Osteoblast (primary cell): ENCODE results near the gene ITSN2. TPM values are rescaled to one million over a fixed set of nuclear protein-coding genes. Genes with fewer than 3 reads are reported as not detected.

Experiments used
- DNase-seq: peaks from one replicate; pipeline ENCODE4 v3.0.0; 2011; ENCODE audit warnings: low spot score, mixed read lengths; ENCODE audit not compliant: insufficient read length; ENCODE audit errors: missing footprints
- H2AFZ ChIP-seq: 2 replicates; pipeline ENCODE4 v1.6.0; 2011; ENCODE audit warnings: mild to moderate bottlenecking, low read length
- H3K27ac ChIP-seq: 2 replicates; pipeline ENCODE4 v1.5.1; 2011; ENCODE audit warnings: mild to moderate bottlenecking, low read depth, low read length, moderate library complexity
- H3K27me3 ChIP-seq: 2 replicates; pipeline ENCODE4 v1.6.0; 2012; ENCODE audit warnings: mild to moderate bottlenecking, control low read depth, inconsistent platforms, low read length, moderate library complexity; ENCODE audit not compliant: insufficient read depth
- H3K36me3 ChIP-seq: 2 replicates; pipeline ENCODE4 v1.5.1; 2011; ENCODE audit warnings: mild to moderate bottlenecking, low read length, control low read depth, moderate library complexity; ENCODE audit not compliant: insufficient read depth
- H3K4me1 ChIP-seq: 2 replicates; pipeline ENCODE4 v1.5.1; 2011; ENCODE audit warnings: mild to moderate bottlenecking, low read length, control low read depth, moderate library complexity; ENCODE audit not compliant: insufficient read depth
- H3K4me2 ChIP-seq: 2 replicates; pipeline ENCODE4 v1.6.0; 2011; ENCODE audit warnings: mild to moderate bottlenecking, low read length; ENCODE audit not compliant: insufficient read depth
- H3K4me3 ChIP-seq: fragments of 200-600 bp; sonication (generic); 3 replicates; pipeline ENCODE4 v1.5.1; 2012; ENCODE audit warnings: mild to moderate bottlenecking, low read length, inconsistent platforms; ENCODE audit not compliant: insufficient read depth
- H3K79me2 ChIP-seq: 2 replicates; pipeline ENCODE4 v1.6.0; 2012; ENCODE audit warnings: mild to moderate bottlenecking, low read length, control low read depth, inconsistent platforms; ENCODE audit not compliant: insufficient read depth
- H3K9me3 ChIP-seq: 2 replicates; pipeline ENCODE4 v1.5.1; 2011; ENCODE audit warnings: low read depth, low read length, control low read depth
- H4K20me1 ChIP-seq: 2 replicates; pipeline ENCODE4 v1.6.0; 2012; ENCODE audit warnings: mild to moderate bottlenecking, low read length, control low read depth; ENCODE audit not compliant: insufficient read depth
- total RNA-seq: library from RNA; depleted of rRNA; stranded (reverse); fragments of >200 nt; gene quantifications from 2 replicates; pipeline ENCODE4 v1.2.3, GENCODE V29; 2012
- TF ChIP-seq, protein P1 (sequence below): IDR thresholded peaks from 2 replicates; pipeline ENCODE4 v1.5.1; 2011; ENCODE audit warnings: mild to moderate bottlenecking, low read depth, low read length, moderate library complexity; ENCODE audit errors: extremely low read depth

Gene ITSN2
- total RNA-seq, 1 donor, result 33.7 TPM

DNA sequence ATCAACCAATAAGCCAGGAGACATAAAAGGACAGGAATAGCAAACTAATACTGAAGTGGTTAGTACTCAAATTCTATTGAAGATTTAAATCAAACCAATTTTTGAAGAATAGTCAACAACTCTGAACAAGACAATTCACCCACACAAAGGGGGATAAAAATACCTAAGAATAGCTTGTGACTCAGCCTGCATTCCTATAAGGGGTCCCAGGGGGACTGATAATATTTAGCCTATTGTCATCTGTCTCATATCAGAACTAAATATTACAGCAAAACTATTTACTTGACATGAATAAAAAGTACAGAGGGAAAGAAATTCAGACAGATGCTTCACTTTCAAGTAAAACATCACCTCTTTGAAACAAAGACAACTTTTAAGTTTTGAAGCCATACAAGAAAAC lies 7.7 kb downstream of the ITSN2 start:
- peaks cover 84% of the 10 kb centered on the region for H3K79me2 ChIP-seq
- peak; percentile 1 for DNase-seq
- H2AFZ ChIP-seq, result no peak overlapping the region
- peaks cover 4% of the 10 kb centered on the region for H3K4me1 ChIP-seq
- H3K4me3 ChIP-seq, result no peak overlapping the region
- no peak overlapping the region for H3K27ac ChIP-seq
- no peaks in the 10 kb centered on the region for H3K27me3 ChIP-seq
- no peaks in the 10 kb centered on the region for H3K36me3 ChIP-seq
- H3K9me3 ChIP-seq, result no peaks in the 10 kb centered on the region
- H4K20me1 ChIP-seq, result peaks cover 38% of the 10 kb centered on the region
- no peak overlapping the region for H3K4me2 ChIP-seq
- TF ChIP-seq, protein P1, sequence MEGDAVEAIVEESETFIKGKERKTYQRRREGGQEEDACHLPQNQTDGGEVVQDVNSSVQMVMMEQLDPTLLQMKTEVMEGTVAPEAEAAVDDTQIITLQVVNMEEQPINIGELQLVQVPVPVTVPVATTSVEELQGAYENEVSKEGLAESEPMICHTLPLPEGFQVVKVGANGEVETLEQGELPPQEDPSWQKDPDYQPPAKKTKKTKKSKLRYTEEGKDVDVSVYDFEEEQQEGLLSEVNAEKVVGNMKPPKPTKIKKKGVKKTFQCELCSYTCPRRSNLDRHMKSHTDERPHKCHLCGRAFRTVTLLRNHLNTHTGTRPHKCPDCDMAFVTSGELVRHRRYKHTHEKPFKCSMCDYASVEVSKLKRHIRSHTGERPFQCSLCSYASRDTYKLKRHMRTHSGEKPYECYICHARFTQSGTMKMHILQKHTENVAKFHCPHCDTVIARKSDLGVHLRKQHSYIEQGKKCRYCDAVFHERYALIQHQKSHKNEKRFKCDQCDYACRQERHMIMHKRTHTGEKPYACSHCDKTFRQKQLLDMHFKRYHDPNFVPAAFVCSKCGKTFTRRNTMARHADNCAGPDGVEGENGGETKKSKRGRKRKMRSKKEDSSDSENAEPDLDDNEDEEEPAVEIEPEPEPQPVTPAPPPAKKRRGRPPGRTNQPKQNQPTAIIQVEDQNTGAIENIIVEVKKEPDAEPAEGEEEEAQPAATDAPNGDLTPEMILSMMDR, result no peak

DNA sequence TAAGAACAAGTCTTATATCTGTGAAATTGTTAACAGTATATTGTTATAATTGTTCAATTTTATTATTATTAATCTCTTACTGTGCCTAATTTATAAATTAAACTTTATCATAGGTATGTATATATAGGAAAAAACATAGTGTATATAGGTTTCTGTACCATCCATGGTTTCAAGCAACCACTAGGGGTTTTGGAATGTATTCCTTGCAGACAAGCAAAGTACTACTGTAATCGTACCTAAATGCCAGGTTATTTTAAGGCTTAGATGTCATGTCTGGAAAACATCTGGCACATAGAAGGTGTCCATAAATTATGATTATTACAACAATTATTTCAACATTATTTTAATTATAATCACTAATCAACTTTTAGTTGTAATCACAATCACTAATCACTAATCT lies 8.4 kb downstream of the ITSN2 start:
- Histone ChIP-seq H3K36me3 (no peaks in the 10 kb centered on the region), H3K4me2 (no peak overlapping the region), H3K4me1 (peaks cover 4% of the 10 kb centered on the region), H2AFZ (no peak overlapping the region), H4K20me1 (peaks cover 39% of the 10 kb centered on the region), H3K9me3 (no peaks in the 10 kb centered on the region), H3K27ac (no peak overlapping the region), H3K4me3 (no peak overlapping the region), H3K79me2 (peaks cover 86% of the 10 kb centered on the region), H3K27me3 (no peaks in the 10 kb centered on the region)
- TF ChIP-seq, protein P1, result no peak
- DNase-seq, result no peak

DNA sequence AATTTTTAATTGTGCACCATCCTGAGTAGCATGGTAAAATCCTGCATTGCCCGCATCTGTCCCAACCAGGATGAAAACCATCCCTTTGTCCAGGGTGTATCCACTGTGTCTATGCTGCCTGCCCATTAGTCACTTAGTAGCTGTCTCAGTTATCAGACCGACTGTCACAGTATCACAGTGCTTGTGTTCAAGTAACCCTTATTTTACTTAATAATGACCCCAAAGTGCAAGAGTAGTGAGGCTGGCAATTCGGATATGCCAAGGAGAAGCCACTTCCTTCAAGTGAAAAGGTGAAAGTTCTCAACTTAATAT lies 8.8 kb downstream of the ITSN2 start:
- H4K20me1 ChIP-seq, result peaks cover 39% of the 10 kb centered on the region
- no peak overlapping the region for H3K4me2 ChIP-seq
- H3K27ac ChIP-seq, result no peak overlapping the region
- H2AFZ ChIP-seq, result no peak overlapping the region
- TF ChIP-seq, protein P1, result no peak
- H3K36me3 ChIP-seq, result no peaks in the 10 kb centered on the region
- H3K79me2 ChIP-seq, result peaks cover 86% of the 10 kb centered on the region
- H3K9me3 ChIP-seq, result no peaks in the 10 kb centered on the region
- DNase-seq, result no peak
- no peak overlapping the region for H3K4me3 ChIP-seq
- H3K27me3 ChIP-seq, result no peaks in the 10 kb centered on the region
- peaks cover 4% of the 10 kb centered on the region for H3K4me1 ChIP-seq

DNA sequence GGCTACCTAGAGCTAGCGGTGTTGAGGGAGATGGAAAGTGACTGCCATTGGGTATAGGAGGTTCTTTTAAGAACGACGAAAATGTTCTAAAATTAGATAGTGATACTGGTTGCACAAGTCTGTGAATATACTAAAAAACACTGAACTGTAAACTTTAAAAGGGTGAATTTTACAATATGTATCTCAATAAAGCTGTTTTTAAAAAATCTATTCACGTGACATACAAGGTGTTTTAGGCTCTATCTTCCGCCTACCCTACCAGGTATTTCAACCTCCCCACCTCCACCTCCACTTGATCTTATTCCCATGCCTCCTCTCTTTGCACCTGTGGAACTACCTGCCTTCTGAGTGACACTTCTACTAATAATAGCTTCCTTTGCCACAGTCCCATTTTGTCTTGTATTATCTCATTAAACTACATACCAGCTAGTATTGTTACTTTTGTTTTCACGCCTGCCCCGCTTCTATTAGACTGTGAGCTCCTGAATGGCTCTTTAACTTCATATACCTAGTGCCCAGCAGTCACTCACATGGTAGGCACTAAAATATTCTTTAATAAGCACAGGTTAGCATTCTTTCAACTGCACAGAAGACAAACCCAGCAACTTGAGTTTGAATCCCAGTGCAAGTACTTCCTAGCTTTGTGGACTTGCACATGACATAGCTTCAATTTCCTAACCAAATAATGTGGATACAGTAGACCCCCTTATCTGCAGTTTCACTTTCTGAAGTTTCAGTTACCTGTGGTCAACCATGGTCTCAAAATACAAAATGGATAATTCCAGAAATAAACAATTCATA lies 9.3 kb downstream of the ITSN2 start:
- no peaks in the 10 kb centered on the region for H3K27me3 ChIP-seq
- no peak overlapping the region for H3K4me3 ChIP-seq
- H4K20me1 ChIP-seq, result peaks cover 39% of the 10 kb centered on the region
- no peaks in the 10 kb centered on the region for H3K9me3 ChIP-seq
- peak; percentile 10 for DNase-seq
- H3K27ac ChIP-seq, result no peak overlapping the region
- H3K4me1 ChIP-seq, result peaks cover 4% of the 10 kb centered on the region
- H3K36me3 ChIP-seq, result no peaks in the 10 kb centered on the region
- no peak overlapping the region for H2AFZ ChIP-seq
- H3K79me2 ChIP-seq, result peaks cover 85% of the 10 kb centered on the region
- H3K4me2 ChIP-seq, result no peak overlapping the region
- TF ChIP-seq, protein P1, result no peak
